Suppressor macrophage treated with lipopolysaccharide for 1 hour (primary cell): ENCODE measurements around the gene HIGD1C.
A peak's percentile ranks its signal among the peaks of the same experiment; 100 is the strongest.
"Not testable (repeated sequence)": the region's sequence is repeated elsewhere in the genome, so short reads cannot be mapped to it uniquely, and the experiment has no call there.

ENCODE experiments used
- DNase-seq, 3 donors: peaks; one replicate each; pipeline ENCODE4 v3.0.0-alpha.2; 2020 to 2022

Gene HIGD1C

DNA sequence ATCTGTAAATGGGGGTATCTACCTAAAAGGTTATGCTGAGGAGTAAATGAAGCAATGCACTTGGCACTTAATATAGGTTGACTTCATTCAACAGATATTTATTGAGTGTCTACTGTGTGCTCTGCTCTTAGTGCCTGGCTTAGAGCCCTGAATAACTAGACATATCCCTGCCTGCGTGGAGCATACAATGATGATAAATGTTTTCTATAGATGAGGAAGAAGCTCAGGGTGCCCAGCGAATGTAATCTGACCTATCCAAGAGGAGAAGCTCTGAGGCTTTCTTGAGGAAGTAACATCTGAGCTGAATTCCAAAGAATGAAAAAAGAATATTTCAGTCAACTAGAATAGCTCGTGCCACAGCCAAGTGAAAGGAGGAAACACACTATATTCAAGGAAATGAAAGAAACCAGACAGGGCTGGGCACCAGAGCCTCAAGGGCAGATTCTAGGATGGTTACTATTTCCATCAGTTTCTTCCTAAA is 17.9 kb upstream of the HIGD1C start:
- DNase-seq: peak; percentile 49 to 68 (median 68)

- peak in 2 of 3 donors; percentile 64 to 73 for DNase-seq
Observed at GRCh38 chr12:50934981-50935807, 17.1 kb upstream of the HIGD1C start.

DNA sequence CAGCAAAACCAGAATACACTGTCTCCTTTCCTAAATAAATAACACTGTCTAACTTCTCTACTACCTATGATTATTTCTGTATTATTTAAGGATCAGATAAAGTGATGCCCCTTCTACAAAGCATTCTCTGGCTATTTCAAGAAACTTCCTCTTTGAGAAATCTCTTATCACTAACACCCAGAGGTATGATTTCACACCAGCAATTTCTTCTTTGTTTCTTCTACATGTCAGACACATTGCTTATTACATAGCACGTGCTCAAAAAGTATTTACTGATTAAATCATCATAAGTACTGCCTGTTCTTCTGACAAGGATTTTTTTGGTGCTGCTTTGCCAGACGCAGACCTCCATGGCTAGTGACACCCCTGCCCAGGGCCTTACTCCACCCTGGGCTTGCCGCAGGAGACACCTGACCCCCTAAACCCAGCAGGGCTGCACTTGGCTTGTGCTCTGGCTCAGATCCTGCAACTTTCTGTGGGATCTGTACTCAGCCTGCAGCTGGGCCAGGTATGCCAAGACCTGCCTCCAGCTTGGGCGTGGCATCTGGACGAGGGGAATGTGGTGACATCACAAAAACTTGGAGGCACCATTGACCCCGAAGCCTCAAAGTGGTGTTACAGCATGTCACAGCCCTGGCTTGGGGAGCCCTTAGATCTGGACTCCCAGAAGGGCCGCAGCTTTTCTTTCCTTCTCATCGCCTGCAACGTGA is 15.4 kb upstream of the HIGD1C start:
- DNase-seq: no peak

- DNase-seq: no peak
Observed at GRCh38 chr12:50937653-50938052, 14.7 kb upstream of the HIGD1C start.

- DNase-seq: peak in 1 of 3 donors; percentile 48
Observed at GRCh38 chr12:50947933-50948626, 4.3 kb upstream of the HIGD1C start.

DNA sequence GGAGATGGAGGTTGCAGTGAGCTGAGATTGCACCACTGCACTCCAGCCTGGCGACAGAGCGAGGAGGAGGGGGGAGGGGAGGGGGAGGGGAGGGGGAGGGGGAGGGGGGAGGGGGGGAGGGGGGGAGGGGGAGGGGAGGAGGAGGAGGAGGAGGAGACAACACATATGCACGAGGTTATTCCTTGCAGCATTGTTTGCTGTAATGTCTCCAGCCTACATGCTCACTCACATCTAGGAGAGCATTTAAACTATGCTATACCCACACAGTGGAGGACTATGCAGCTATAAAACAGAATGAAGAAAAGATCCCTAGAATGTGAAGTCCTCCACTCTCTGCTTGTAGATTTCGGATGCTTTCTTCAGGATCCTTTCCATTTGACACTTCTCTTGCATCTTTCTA is 3.5 kb upstream of the HIGD1C start:
- DNase-seq: no peak

- no peak for DNase-seq
Observed at GRCh38 chr12:50949801-50950302, 2.5 kb upstream of the HIGD1C start.

DNA sequence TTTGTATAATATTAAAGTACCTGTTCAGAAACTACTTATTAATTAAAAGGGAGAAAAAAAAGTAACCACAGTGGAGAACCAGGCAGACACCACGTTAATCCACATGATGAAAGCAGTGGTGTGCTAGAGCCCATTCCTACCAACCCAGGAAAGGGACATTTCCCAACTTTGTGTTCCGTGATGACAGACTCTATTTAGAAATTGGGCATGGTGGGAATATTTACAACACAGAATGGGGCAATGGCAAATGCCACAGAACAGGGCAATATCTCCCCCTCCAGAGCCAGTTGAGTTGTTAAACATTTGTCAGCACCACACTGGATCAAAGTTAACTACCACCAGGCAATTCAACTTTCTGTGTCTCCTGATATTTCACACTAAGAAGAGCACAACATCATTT is 1.2 kb upstream of the HIGD1C start:
- DNase-seq: peak in 2 of 3 donors; percentile 35 to 42

GRCh38 chr12:50953047-50953446 is 703 bp downstream of the HIGD1C start:
- no peak for DNase-seq

- DNase-seq: not testable (repeated sequence)
Observed at GRCh38 chr12:50954789-50955188, 2.4 kb downstream of the HIGD1C start.

DNA sequence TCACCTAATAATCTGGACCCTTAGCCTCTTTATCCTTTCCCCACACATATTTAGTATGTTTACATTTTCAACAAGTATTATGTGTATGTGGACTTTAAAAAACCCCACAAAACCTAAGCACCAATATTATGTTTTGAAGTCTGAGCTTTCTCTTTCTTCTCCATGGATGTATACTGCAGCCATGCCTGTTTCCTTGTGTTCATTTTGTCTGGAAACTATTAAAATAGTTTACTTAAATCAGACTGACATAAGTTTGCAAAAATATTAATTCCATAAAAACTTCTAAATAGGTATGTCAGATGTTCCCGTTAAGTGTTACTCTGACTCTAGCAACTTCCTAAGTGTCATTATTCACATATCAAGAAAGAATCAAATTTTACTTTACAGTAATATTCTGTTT is 2.9 kb downstream of the HIGD1C start:
- DNase-seq: no peak

DNA sequence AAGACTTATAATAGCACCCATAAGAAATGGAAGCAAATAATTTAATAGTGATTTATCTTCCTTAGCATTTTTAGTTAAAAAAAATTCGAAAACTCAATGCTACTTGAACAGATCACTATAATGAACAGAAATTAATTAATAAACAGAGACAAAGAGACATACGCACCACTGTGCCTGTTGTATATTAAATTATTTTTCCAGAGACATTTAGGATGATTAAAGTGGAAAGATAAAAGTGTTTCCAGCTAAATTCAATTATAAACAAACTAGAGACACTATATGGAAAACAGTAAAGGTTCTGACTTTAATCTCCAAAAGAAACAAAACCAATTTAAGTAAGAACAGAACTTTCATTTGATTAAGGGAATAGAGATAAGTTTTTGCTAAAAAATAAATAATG is 3.4 kb downstream of the HIGD1C start:
- DNase-seq: no peak

GRCh38 chr12:50960130-50960529 is 7.8 kb downstream of the HIGD1C start:
- no peak for DNase-seq

DNA sequence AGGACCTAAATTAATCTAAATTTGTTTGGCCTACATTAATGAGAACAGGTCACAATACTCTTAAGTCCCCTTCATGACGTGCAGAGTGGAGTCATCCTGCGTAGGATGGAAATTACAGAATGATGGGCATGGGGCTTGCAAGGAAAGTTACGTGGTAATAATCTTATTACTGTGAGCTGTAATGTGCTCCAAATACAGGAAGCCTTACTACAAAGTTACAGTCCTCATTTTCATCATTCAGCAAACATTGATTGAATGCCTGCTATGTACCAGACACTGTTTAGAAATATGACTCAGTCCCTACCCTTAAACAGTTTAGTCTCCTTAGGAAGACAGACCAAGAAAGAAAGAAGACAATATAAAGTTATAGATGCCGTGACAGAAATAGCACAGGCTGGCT is 9.4 kb downstream of the HIGD1C start:
- DNase-seq: no peak

GRCh38 chr12:50964432-50964831 is 12.1 kb downstream of the HIGD1C start:
- DNase-seq: no peak

DNA sequence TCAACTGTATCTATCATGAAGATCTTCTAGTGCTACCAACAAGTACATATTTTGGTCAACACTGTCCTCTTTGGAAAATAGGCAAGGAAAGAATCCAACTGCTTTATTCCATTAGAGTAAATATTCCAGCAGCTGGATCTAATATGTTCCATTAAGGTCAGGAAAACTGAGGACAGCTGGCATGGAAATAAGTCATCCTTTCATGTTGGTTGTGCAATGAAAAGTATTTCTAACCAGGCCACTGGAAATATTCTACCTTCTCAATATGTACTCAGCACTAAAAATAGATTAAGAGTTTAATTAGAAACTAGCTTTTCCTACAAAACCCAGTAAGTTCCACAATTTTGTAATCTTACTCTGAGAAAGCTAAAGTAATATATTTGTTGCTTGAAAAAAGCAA is 19.6 kb downstream of the HIGD1C start:
- no peak for DNase-seq

GRCh38 chr12:50979369-50980052 is 27.2 kb downstream of the HIGD1C start:
- DNase-seq: no peak

DNA sequence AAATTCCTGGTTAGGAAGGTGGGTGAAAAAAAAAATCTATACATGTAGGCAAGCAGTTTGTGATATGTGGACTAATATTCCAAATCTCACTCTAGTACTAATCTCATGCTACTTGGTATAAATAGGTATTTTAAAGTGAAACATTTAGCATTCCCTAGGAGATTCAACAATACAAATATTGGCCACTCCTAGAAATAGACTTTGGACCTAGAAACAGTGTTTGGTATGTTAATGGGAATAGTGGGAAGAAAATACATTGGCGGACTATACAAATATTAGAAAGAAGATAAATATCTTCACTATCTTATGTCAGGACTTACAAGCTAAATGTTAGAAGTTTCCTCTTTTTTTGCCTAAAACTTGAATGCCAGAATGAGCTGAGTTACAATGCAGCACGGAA is 28.2 kb downstream of the HIGD1C start:
- no peak for DNase-seq

GRCh38 chr12:50981319-50982239 is 29.2 kb downstream of the HIGD1C start:
- DNase-seq: no peak

GRCh38 chr12:50984586-50985298 is 32.4 kb downstream of the HIGD1C start:
- DNase-seq: peak; percentile 18 to 48 (median 41)

DNA sequence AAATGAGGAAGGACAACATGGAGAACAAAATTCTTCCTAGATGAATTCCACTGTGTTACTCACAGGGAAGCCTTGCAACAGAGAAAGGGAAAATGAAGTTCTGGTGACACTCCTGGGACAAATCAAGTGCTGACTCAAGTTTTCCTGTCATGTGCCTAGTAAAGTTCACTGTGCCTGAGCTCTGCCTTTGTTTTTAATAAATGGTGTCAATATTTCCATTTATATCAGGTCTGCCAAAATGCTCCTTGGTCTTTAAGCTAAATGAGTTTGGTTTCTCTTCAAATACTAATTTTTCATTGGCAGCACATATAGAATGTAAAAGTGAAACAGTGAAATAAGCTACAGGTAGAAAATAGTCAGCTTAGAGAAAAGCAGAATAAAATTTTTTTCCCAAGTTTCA is 33.0 kb downstream of the HIGD1C start:
- peak; percentile 82 to 93 (median 91) for DNase-seq
